Uterus (tissue), 4 donors: ENCODE results near the gene NEDD1. TPM values are rescaled to one million over a fixed set of nuclear protein-coding genes. Genes with fewer than 3 reads are reported as not detected.

Experiments
- DNase-seq, 2 donors: peaks; one replicate each; pipeline ENCODE4 v3.0.0-alpha.2; 2019 to 2020
- H3K27ac ChIP-seq, 2 donors: fragments of 200-600 bp; sonication (generic); 1 replicate in 1 of 2; 2 replicates in 1 of 2; pipeline ENCODE4 v1.5.1; 2016 to 2018
- H3K27me3 ChIP-seq, 2 donors: fragments of 200-600 bp; sonication (generic); one replicate each; pipeline ENCODE4 v1.5.1; 2018 to 2019; ENCODE audit warnings: control low read depth in 1 of 2
- H3K36me3 ChIP-seq, 2 donors: fragments of 200-600 bp; sonication (generic); one replicate each; pipeline ENCODE4 v1.5.1; 2019; ENCODE audit warnings: control low read depth in 1 of 2
- H3K4me1 ChIP-seq, 2 donors: fragments of 200-600 bp; sonication (generic); one replicate each; pipeline ENCODE4 v1.5.1; 2018 to 2019; ENCODE audit warnings: control low read depth in 1 of 2
- H3K4me3 ChIP-seq, 2 donors: fragments of 200-600 bp; sonication (generic); 1 replicate in 1 of 2; 2 replicates in 1 of 2; pipeline ENCODE4 v1.5.1; 2018 to 2019; ENCODE audit warnings: mild to moderate bottlenecking in 1 of 2
- H3K9me3 ChIP-seq, 2 donors: fragments of 200-600 bp; sonication (generic); one replicate each; pipeline ENCODE4 v1.5.1; 2019; ENCODE audit warnings: control low read depth in 1 of 2
- CTCF ChIP-seq, 4 experiments: fragments of 200-600 bp in 2 of 4; fragments of 450-650 bp in 2 of 4; sonication (generic) in 2 of 4; IDR thresholded peaks; one replicate each; pipeline ENCODE4 v1.5.1; 2016 to 2019; ENCODE audit warnings: antibody characterized with exemption in 4 of 4, mild to moderate bottlenecking in 2 of 4, moderate library complexity in 1 of 4
- POLR2A ChIP-seq, 2 donors: fragments of 450-650 bp; IDR thresholded peaks; one replicate each; pipeline ENCODE4 v1.6.1; 2016; ENCODE audit warnings: antibody characterized with exemption in 2 of 2, mild to moderate bottlenecking in 1 of 2, moderate library complexity in 1 of 2
- intact Hi-C: fragments of 100-400 bp; cut with DNase I; formaldehyde crosslinking; loops from one replicate; pipeline ENCODE4 v1.15.1; 2023; ENCODE audit warnings: low total_unique reads
- total RNA-seq, 4 donors: library from RNA; depleted of rRNA in 3 of 4; stranded (reverse); fragments of >200 nt in 3 of 4; gene quantifications; one replicate each; pipeline versions ENCODE4 v1.1.0 to v1.2.4, GENCODE V29; 2014 to 2023
- donor health status: DM: yes; HTN: yes; CAD: no.

The NEDD1 gene
- total RNA-seq, 4 donors from 2014 or later, result 13.3 to 54.2 (median 36.3) TPM

DNA sequence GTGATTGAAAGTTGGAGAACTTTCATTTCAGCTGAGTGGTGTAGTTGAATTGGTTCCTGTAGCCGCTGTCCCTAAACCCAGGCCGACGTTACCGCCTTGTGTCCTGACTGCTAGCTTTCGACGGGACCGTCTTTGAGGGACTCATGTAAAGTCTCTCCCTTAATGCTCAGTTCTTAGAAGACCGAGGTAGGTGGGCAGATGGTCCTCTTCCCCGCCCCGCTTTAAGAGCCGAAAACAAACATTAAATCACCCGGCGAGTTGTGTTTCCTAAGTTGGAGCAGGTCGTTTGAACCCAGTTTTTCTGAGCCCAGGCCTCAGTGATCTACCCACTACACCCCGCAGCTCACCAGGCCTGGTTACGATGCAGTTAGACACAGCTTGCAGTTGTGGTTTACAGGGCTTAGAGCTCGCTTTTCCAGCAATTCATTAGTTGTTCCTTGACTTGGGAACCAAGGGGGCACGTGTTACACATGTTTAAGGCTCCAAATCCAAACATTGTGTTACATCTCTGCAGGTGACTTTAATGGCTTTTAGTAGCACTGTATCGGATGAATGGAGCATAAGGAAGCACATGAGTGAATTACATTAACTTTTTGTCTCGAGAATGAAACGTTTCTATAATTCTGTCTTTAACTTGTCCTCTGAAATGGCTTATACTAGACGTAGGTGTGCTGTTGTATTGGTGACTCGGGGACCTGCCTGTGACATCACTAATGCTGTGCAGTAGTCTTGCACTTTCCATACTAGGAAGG, 790 bp downstream of the NEDD1 start:
- H3K36me3 ChIP-seq, result no peaks in the 10 kb centered on the region
- H3K27ac ChIP-seq, result peak overlapping the region; percentile 88 to 98
- H3K4me3 ChIP-seq, result peak overlapping the region; percentile 73 to 95
- DNase-seq, result no peak
- H3K4me1 ChIP-seq, result no peaks in the 10 kb centered on the region
- H3K27me3 ChIP-seq, result no peaks in the 10 kb centered on the region
- no peaks in the 10 kb centered on the region for H3K9me3 ChIP-seq
- TF ChIP-seq CTCF (IDR thresholded peaks at IDR 0.05), result no peak
- no peak for TF ChIP-seq POLR2A (IDR thresholded peaks at IDR 0.05)
- intact Hi-C loops, result no loop called here

GRCh38 chr12:96908423-96908675, 1.3 kb downstream of the NEDD1 start:
- peak overlapping the region in 1 of 2 donors; percentile 88 for H3K27ac ChIP-seq
- TF ChIP-seq POLR2A (IDR thresholded peaks at IDR 0.05), result no peak
- no peak for TF ChIP-seq CTCF (IDR thresholded peaks at IDR 0.05)
- intact Hi-C loops, result no loop called here
- peak overlapping the region in 1 of 2 donors; percentile 73 for H3K4me3 ChIP-seq
- no peaks in the 10 kb centered on the region for H3K9me3 ChIP-seq
- no peaks in the 10 kb centered on the region for H3K4me1 ChIP-seq
- no peaks in the 10 kb centered on the region for H3K27me3 ChIP-seq
- no peak for DNase-seq
- H3K36me3 ChIP-seq, result no peaks in the 10 kb centered on the region

- TF ChIP-seq POLR2A (IDR thresholded peaks at IDR 0.05) (no peak), CTCF (IDR thresholded peaks at IDR 0.05) (no peak)
- H3K36me3 ChIP-seq, result no peaks in the 10 kb centered on the region
- no peaks in the 10 kb centered on the region for H3K4me1 ChIP-seq
- no peak overlapping the region for H3K27ac ChIP-seq
- DNase-seq, result no peak
- intact Hi-C loops, result no loop called here
- H3K27me3 ChIP-seq, result no peaks in the 10 kb centered on the region
- no peak overlapping the region for H3K4me3 ChIP-seq
- H3K9me3 ChIP-seq, result no peaks in the 10 kb centered on the region
Observed at GRCh38 chr12:96912261-96912660, 5.2 kb downstream of the NEDD1 start.

DNA sequence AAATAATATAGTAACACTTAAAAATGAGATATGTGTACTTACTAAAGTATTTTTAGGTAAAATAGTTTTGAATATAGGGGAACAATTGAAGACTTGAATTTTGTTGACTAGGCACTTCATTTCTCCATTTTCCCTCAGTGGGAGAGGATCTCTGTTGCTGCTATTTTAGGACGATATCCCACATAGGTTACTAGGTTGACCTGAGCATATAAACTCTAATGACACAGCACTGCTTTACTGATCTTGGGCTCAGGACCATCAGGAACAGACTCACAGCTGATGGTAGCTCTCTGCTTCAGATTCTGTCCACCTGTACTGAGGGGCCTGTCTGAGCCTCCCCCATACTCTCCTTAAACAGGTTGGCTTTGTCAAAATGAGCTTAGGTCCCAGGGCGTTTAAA, 5.9 kb downstream of the NEDD1 start:
- no peaks in the 10 kb centered on the region for H3K27me3 ChIP-seq
- H3K36me3 ChIP-seq, result no peaks in the 10 kb centered on the region
- H3K27ac ChIP-seq, result no peak overlapping the region
- no peak for TF ChIP-seq POLR2A (IDR thresholded peaks at IDR 0.05)
- no peak for TF ChIP-seq CTCF (IDR thresholded peaks at IDR 0.05)
- intact Hi-C loops, result no loop called here
- no peak overlapping the region for H3K4me3 ChIP-seq
- H3K4me1 ChIP-seq, result no peaks in the 10 kb centered on the region
- DNase-seq, result no peak
- H3K9me3 ChIP-seq, result no peaks in the 10 kb centered on the region

DNA sequence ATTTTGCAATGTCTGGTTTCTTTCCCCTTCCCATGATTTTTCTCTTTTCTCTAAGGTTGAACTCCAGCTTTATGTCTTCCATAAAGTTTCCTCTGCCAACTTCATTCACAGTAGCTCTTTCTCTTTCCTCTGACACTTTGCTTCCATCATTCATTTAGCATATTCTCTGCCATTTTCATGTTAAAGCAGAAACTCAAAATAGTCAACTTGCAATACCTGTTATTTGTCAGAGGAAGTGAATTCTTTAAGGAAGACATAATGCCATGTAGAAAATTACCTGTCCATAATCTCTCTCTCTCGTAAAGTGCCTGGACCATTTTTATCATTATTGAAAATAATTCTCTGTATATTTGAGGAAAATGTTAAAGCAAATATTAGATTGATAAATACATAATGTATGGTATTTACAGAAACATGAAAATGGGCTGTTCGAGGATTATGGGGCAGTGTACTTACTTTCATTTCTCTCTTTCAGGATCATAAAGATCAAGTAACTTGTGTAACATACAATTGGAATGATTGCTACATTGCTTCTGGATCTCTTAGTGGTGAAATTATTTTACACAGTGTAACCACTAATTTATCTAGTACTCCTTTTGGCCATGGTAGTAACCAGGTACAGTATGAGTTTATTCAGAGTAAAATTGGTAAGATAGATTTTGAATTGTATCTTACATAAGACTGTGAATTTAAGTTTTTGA, 12.6 kb downstream of the NEDD1 start:
- TF ChIP-seq CTCF (IDR thresholded peaks at IDR 0.05) (no peak), POLR2A (IDR thresholded peaks at IDR 0.05) (no peak)
- no peak overlapping the region for H3K4me3 ChIP-seq
- H3K9me3 ChIP-seq, result no peaks in the 10 kb centered on the region
- H3K27ac ChIP-seq, result no peak overlapping the region
- DNase-seq, result no peak
- H3K36me3 ChIP-seq, result no peaks in the 10 kb centered on the region
- H3K4me1 ChIP-seq, result no peaks in the 10 kb centered on the region
- no peaks in the 10 kb centered on the region for H3K27me3 ChIP-seq
- intact Hi-C loops, result no loop called here
